GM21390 (cell line): ENCODE results near the gene SLC26A8.
"Not testable (repeated sequence)": the region's sequence is repeated elsewhere in the genome, so short reads cannot be mapped to it uniquely, and the experiment has no call there.

Source experiments
- ATAC-seq: cut with Tn5 transposase; IDR thresholded peaks from one replicate; pipeline ENCODE4 v1.9.1; 2021; ENCODE audit not compliant: unreplicated experiment

Gene SLC26A8

DNA sequence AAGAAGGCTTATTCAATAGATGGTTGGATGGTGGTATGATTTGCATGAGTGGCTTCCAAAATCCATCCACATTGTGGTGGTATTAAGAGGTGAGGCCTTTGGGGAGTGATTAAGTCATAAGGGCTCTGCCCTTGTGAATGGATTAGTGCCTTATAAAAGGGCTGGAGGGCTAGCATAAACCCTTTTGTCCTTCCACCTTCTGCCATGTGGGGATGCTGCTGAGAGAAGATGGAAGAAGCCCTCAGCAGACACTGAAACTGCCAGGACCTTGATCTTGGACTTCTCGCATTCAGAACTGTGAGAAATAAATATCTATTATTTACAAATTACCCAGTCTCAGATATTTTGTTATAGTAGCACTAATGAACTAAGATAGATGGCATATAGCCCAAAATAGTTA, 75.7 kb downstream of the SLC26A8 start:
- no peak for ATAC-seq

GRCh38 chr6:35945650-35946025, 78.8 kb downstream of the SLC26A8 start:
- no peak for ATAC-seq

DNA sequence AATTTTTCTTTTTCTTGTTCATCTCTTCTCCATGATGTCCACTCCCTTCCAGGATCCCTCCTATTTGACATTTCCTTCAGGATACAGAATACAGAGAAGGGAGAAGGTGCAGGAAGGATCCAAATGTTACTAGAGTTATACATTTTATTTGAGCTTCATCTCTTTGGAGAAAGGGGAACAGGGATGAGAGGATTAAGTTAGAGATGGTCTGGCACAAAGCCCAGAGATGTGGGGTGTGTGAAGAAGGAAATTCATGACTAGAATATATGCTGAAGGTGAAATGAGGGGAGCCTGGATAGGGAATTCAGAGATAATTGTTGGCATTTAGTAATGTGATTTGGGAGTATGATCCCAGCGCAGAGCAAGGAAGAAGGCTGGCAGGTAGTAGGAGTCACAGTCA, 81.1 kb downstream of the SLC26A8 start:
- no peak for ATAC-seq

DNA sequence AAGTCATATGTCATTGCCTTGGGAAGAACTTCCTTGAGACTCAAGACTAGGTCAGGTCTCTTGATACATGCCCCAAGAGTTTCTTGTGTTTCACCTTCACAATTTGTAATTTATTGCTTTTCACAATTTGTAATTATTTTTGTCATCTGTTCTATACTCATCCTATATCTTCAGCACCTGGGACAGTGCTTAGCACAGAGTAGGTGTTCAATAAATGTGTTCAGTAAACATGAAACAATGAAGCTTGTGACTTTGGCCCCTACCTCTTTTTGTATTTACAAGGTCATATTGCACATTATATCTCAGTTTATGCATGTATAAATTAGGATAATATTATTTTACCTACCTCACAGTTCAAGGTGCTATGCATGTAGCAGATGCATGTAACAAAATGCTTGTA, 82.1 kb downstream of the SLC26A8 start:
- ATAC-seq = no peak

GRCh38 chr6:35941170-35941569, 83.3 kb downstream of the SLC26A8 start:
- not testable (repeated sequence) for ATAC-seq

GRCh38 chr6:35940014-35940413, 84.4 kb downstream of the SLC26A8 start:
- not testable (repeated sequence) for ATAC-seq

GRCh38 chr6:35939259-35939658, 85.2 kb downstream of the SLC26A8 start:
- not testable (repeated sequence) for ATAC-seq

- no peak for ATAC-seq
Observed at GRCh38 chr6:35936681-35937359, 87.6 kb downstream of the SLC26A8 start.

DNA sequence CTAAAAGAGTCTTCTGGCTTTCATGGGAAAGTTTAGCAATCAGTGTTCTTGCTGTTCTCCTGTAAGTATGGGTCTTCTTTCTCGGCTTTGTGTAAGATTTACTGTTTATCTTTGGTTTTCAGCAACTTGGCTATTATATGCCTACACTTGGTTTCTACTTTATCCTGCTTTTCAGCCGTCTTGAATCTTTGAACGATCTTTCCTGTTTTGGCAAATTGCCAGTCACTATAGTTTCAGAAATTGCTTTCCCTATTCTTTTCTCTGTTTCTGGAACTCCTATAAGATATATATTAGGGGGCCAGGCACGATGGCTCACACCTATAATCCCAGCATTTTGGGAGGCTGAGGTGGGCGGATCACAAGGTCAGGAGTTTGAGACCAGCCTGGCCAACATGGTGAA, 89.0 kb downstream of the SLC26A8 start:
- no peak for ATAC-seq

- no peak for ATAC-seq
Observed at GRCh38 chr6:35933844-35934243, 90.6 kb downstream of the SLC26A8 start.

- ATAC-seq = not testable (repeated sequence)
Observed at GRCh38 chr6:35931873-35932272, 92.6 kb downstream of the SLC26A8 start.

DNA sequence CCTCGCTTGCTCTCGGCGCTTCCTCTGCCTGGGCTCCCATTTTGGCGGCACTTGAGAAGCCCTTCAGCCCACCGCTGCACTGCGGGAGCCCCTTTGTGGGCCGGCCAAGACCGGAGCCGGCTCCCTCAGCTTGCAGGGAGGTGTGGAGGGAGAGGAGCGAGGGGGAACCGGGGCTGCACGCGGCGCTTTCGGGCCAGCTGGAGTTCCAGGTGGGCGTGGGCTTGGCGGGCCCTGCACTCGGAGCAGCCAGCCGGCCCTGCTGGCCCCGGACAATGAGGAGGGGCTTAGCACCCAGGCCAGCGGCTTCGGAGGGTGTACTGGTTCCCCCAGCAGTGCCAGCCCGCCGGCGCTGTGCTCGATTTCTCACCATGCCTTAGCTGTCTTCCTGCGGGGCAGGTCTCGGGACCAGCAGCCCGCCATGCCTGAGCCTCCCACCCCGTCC, 93.3 kb downstream of the SLC26A8 start:
- ATAC-seq = no peak

GRCh38 chr6:35929601-35930000, 94.8 kb downstream of the SLC26A8 start:
- ATAC-seq = no peak

DNA sequence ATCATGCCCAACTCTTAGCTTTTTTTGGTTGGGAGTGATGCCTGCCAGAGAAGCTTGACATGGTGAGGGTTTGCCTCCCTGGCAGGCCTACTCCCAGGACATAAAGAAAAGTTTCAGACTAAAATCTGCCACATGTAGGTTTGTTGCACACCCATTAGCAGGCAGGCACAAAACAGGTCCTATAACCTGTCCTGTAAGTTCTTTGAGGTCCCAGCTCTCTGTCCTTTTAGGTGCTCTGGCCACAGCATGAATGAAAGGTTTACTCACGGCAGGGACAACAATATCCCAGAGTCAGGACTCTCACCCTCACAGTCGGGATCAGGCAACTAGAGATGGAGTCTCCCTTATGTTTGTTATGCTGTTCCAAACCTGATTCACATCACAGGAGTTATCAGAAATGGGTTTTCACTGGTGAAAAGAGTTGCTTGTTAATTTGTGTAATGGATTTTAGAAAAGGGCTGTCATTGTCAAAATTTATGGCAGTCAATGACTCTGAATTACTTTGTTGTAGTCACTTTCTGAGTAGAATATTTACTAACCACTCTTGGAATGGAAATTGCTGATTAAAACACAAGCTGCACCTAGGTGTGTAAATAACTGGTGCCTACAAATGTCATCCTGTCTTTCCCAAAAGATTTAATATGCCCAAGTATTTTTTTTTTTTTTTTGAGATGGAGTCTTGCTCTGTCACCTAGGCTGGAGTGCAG, 97.8 kb downstream of the SLC26A8 start:
- no peak for ATAC-seq

DNA sequence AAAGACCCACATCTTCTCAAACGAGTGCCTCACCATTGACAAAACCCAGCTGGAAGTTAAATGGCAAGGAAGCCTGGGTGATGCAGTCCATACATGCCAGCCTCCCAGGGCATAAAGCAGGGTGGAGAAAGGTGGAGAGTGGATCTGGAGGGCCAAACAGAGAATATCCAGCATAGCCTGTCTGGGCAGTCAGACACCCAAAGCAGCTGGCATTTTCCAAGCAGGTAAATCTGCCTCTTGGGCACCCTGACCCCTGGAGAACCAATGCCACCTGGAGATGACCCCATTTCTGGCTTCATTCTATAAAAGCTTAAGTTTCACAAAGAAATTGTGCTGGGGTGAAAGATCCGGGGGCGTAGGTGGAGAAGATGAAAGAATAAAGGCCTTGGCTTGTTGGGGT, 98.5 kb downstream of the SLC26A8 start:
- no peak for ATAC-seq

GRCh38 chr6:35924146-35924545, 100.3 kb downstream of the SLC26A8 start:
- no peak for ATAC-seq

- ATAC-seq = no peak
Observed at GRCh38 chr6:35922139-35922554, 102.3 kb downstream of the SLC26A8 start.

- peak; percentile 77 for ATAC-seq
Observed at GRCh38 chr6:35920793-35921732, 103.4 kb downstream of the SLC26A8 start, which contains the start of gene SRPK1. Gene SRPK1, minus strand, starts transcription at chr6:35921098. Its CDS starts 42 bp downstream, at chr6:35921056.

GRCh38 chr6:35919827-35920751, 104.4 kb downstream of the SLC26A8 start:
- ATAC-seq = peak; percentile 32

GRCh38 chr6:35919085-35919826, 105.2 kb downstream of the SLC26A8 start:
- ATAC-seq = peak; percentile 15
